Activated CD4-positive, alpha-beta T cell treated with anti-CD3 and anti-CD28 coated beads, Interleukin-2, Interleukin-6, amounts not matched to agents 100 ng/mL and 50 ng/mL, durations not matched to agents 16 hours and 8 hours (primary cell): ENCODE measurements around the gene RNASE13.
A peak's percentile ranks its signal among the peaks of the same experiment; 100 is the strongest.

Experiments used
- DNase-seq: peaks from one replicate; pipeline ENCODE4 v3.0.0-alpha.2; 2020

The RNASE13 gene

GRCh38 chr14:21034707-21035106, at the start of gene RNASE13:
Gene RNASE13, minus strand, starts transcription at chr14:21034807. Its CDS starts 519 bp downstream, at chr14:21034288.
- no peak for DNase-seq

GRCh38 chr14:21084396-21084795, 49.8 kb upstream of the RNASE13 start:
- no peak for DNase-seq

- no peak for DNase-seq
Observed at GRCh38 chr14:21083565-21084325, 49.1 kb upstream of the RNASE13 start.

- DNase-seq, result no peak
Observed at GRCh38 chr14:21081521-21082142, 47.0 kb upstream of the RNASE13 start.

GRCh38 chr14:21078726-21079125, 44.1 kb upstream of the RNASE13 start:
- no peak for DNase-seq

- DNase-seq, result no peak
Observed at GRCh38 chr14:21078287-21078686, 43.7 kb upstream of the RNASE13 start.

- DNase-seq, result no peak
Observed at GRCh38 chr14:21077672-21078071, 43.1 kb upstream of the RNASE13 start.

- DNase-seq, result no peak
Observed at GRCh38 chr14:21075719-21076437, 41.3 kb upstream of the RNASE13 start.

GRCh38 chr14:21074398-21075272, 40.0 kb upstream of the RNASE13 start:
- DNase-seq, result no peak

GRCh38 chr14:21073921-21074320, 39.3 kb upstream of the RNASE13 start:
- no peak for DNase-seq

GRCh38 chr14:21072781-21073339, 38.3 kb upstream of the RNASE13 start:
- no peak for DNase-seq

- no peak for DNase-seq
Observed at GRCh38 chr14:21072031-21072473, 37.4 kb upstream of the RNASE13 start.

- peak; percentile 69 for DNase-seq
Observed at GRCh38 chr14:21071225-21072030, 36.8 kb upstream of the RNASE13 start.

- DNase-seq, result no peak
Observed at GRCh38 chr14:21070610-21071224, 36.1 kb upstream of the RNASE13 start.

GRCh38 chr14:21070083-21070609, 35.5 kb upstream of the RNASE13 start, which contains the start of gene ARHGEF40:
Gene ARHGEF40, plus strand, starts transcription at chr14:21070304. Its CDS starts 93 bp downstream, at chr14:21070397.
- no peak for DNase-seq

- no peak for DNase-seq
Observed at GRCh38 chr14:21069388-21070082, 34.9 kb upstream of the RNASE13 start.

- peak; percentile 43 for DNase-seq
Observed at GRCh38 chr14:21068521-21069387, 34.1 kb upstream of the RNASE13 start.

- DNase-seq, result no peak
Observed at GRCh38 chr14:21066882-21067502, 32.4 kb upstream of the RNASE13 start.
